Breast epithelium (tissue), 3 donors: ENCODE results near the gene TMEM97.

Source experiments
- CTCF ChIP-seq, 3 donors: fragments of 450-650 bp; IDR thresholded peaks; one replicate each; pipeline ENCODE4 v1.5.1; 2016 to 2017; ENCODE audit warnings: antibody characterized with exemption in 3 of 3, mild to moderate bottlenecking in 3 of 3, moderate library complexity in 3 of 3
- POLR2A ChIP-seq: fragments of 450-650 bp; IDR thresholded peaks from one replicate; pipeline ENCODE4 v1.6.1; 2016; ENCODE audit warnings: antibody characterized with exemption, mild to moderate bottlenecking, moderate library complexity

DNA sequence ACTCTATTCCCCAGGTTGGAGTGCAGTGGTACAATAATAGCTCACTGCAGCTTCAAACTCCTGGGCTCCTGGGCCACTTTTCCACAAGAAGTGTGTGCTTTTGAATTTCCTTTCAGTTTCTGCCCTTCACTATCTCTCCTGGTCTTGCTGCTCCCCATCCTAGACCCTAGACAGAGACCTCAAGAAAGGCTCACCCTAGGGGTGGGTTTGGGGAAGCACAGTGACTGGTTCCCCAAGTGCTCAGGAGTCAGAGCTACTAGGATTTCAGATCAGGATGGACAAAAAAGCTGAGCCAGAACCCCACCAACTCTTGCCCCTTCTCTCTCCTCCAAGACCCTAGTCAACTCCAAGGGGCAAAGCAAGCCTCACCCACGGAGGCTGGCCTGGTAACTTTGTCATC lies 47.6 kb downstream of the TMEM97 start:
- TF ChIP-seq CTCF (IDR thresholded peaks at IDR 0.05) (no peak), POLR2A (no peak)
